Activated CD8-positive, alpha-beta T cell treated with anti-CD3 and anti-CD28 coated beads for 36 hours (primary cell): ENCODE data around the gene PROB1. TPM values are rescaled to one million over a fixed set of nuclear protein-coding genes. Genes with fewer than 3 reads are reported as not detected.

ENCODE experiments used
- ATAC-seq: fragments of 200-7000 bp; cut with Tn5 transposase; one replicate; pipeline ENCODE4 v1.10.0; 2021; ENCODE audit warnings: mild to moderate bottlenecking, moderate library complexity
- CTCF ChIA-PET: fragments of 350-600 bp; sonication (Branson Sonifier 250); formaldehyde crosslinking; loops from one replicate; lab custom pipeline; 2021; ENCODE audit warnings: antibody characterized with exemption; lab: Charles Lee
- POLR2A ChIA-PET: fragments of 350-600 bp; sonication (Branson Sonifier 250); formaldehyde crosslinking; loops from one replicate; lab custom pipeline; 2021; ENCODE audit warnings: antibody characterized with exemption; lab: Charles Lee
- DNase-seq: peaks from one replicate; pipeline ENCODE4 v3.0.0-alpha.2; 2020
- H3K27ac Mint-ChIP-seq: one replicate; pipeline ENCODE4 v1.8.0; 2021; ENCODE audit warnings: mild to moderate bottlenecking, mixed read lengths
- H3K27me3 Mint-ChIP-seq: one replicate; pipeline ENCODE4 v1.8.0; 2021; ENCODE audit warnings: mixed read lengths
- H3K36me3 Mint-ChIP-seq: one replicate; pipeline ENCODE4 v1.8.0; 2021; ENCODE audit warnings: low read depth, mixed read lengths
- H3K4me1 Mint-ChIP-seq: one replicate; pipeline ENCODE4 v1.8.0; 2021; ENCODE audit warnings: low read depth, mixed read lengths
- H3K4me3 Mint-ChIP-seq: one replicate; pipeline ENCODE4 v1.8.0; 2021; ENCODE audit warnings: mild to moderate bottlenecking, moderate library complexity, mixed read lengths
- H3K9me3 Mint-ChIP-seq: one replicate; pipeline ENCODE4 v1.8.0; 2021; ENCODE audit warnings: mixed read lengths
- CTCF ChIP-seq: fragments of 200-600 bp; IDR thresholded peaks from one replicate; pipeline ENCODE4 v1.8.0; 2022; ENCODE audit warnings: antibody characterized with exemption, mild to moderate bottlenecking
- intact Hi-C: fragments of 100-400 bp; cut with micrococcal nuclease; formaldehyde crosslinking; loops from one replicate; pipeline ENCODE4 v1.10.0; 2022
- total RNA-seq, 2 experiments: library from RNA; stranded (reverse); gene quantifications; one replicate each; pipeline ENCODE4 v1.2.3, GENCODE V29; 2021

The PROB1 gene
- total RNA-seq, 2 experiments from 2014 or later, result 3.9 to 4.1 TPM

GRCh38 chr5:139342423-139342723, 52.5 kb downstream of the PROB1 start:
- ATAC-seq, result no peak
- no peak for TF ChIP-seq CTCF
- Mint-ChIP-seq H3K27me3 (no peaks in the 10 kb centered on the region), H3K4me1 (peaks cover 42% of the 10 kb centered on the region), H3K27ac (peak overlapping the region; percentile 95), H3K36me3 (peaks cover 26% of the 10 kb centered on the region), H3K9me3 (no peaks in the 10 kb centered on the region), H3K4me3 (peak overlapping the region; percentile 89)
- intact Hi-C loops, result loop anchor here (5.0 kb wide), 1 partner anchor 50 kb away; no protein-coding TSS in a partner anchor
- no peak for DNase-seq
- ChIA-PET POLR2A (interaction anchor here (0.8 to 4.1 kb wide), 25 partner anchors 9 to 800 kb away, joined by 3 to 49 read pairs (median 5); partner anchors contain the start of genes ETF1, MATR3, MZB1 and PROB1), CTCF (interaction anchor here (0.6 to 2.2 kb wide), 18 partner anchors 9 to 73 kb away, joined by 3 to 15 read pairs (median 4); partner anchors contain the start of genes MATR3, MZB1 and PROB1)

GRCh38 chr5:139341689-139342422, 53.0 kb downstream of the PROB1 start, which contains the start of gene PAIP2:
TSS of gene PAIP2 (plus strand) at chr5:139341854. CDS start at chr5:139363785, 21,931 bp downstream.
- Mint-ChIP-seq H3K27me3 (no peaks in the 10 kb centered on the region), H3K4me1 (peaks cover 39% of the 10 kb centered on the region), H3K27ac (peak within 1 kb of the TSS; percentile 95), H3K9me3 (no peaks in the 10 kb centered on the region), H3K36me3 (peaks cover 24% of the 10 kb centered on the region), H3K4me3 (peak within 1 kb of the TSS; percentile 89)
- ATAC-seq, result peak; percentile 90
- peak; percentile 99 for DNase-seq
- intact Hi-C loops, result loop anchor here (2.0 to 5.0 kb wide), 2 partner anchors 45 to 50 kb away; no protein-coding TSS in a partner anchor
- ChIA-PET POLR2A (interaction anchor here (0.8 to 4.1 kb wide), 28 partner anchors 9 to 799 kb away, joined by 3 to 49 read pairs (median 5); partner anchors contain the start of genes ETF1, MATR3, MZB1 and PROB1), CTCF (interaction anchor here (0.6 to 2.2 kb wide), 18 partner anchors 9 to 73 kb away, joined by 3 to 15 read pairs (median 4); partner anchors contain the start of genes MATR3, MZB1 and PROB1)
- no peak for TF ChIP-seq CTCF

GRCh38 chr5:139341187-139341688, 53.7 kb downstream of the PROB1 start:
- no peaks in the 10 kb centered on the region for H3K27me3 Mint-ChIP-seq
- TF ChIP-seq CTCF, result peak; percentile 70
- intact Hi-C loops, result loop anchor here (2.0 to 5.0 kb wide), 2 partner anchors 44 to 51 kb away; no protein-coding TSS in a partner anchor
- peaks cover 39% of the 10 kb centered on the region for H3K4me1 Mint-ChIP-seq
- peak overlapping the region; percentile 95 for H3K27ac Mint-ChIP-seq
- no peak for DNase-seq
- ATAC-seq, result peak; percentile 35
- H3K4me3 Mint-ChIP-seq, result peak overlapping the region; percentile 89
- no peaks in the 10 kb centered on the region for H3K9me3 Mint-ChIP-seq
- POLR2A ChIA-PET, result interaction anchor here (1.0 to 4.1 kb wide), 18 partner anchors 9 to 220 kb away, joined by 3 to 49 read pairs (median 6); partner anchors contain the start of genes MATR3, MZB1, SPATA24 and UBE2D2
- peaks cover 21% of the 10 kb centered on the region for H3K36me3 Mint-ChIP-seq
- CTCF ChIA-PET, result interaction anchor here (0.9 to 2.2 kb wide), 12 partner anchors 8 to 74 kb away, joined by 3 to 15 read pairs (median 6); partner anchors contain the start of gene MZB1

Other genes starting within 250 kb of the PROB1 start
- 10 to 100 TPM; 27.6 to 32.3 TPM for gene SIL1, start 196.7 kb downstream of the PROB1 start, total RNA-seq
- 100 to 1,000 TPM; 181 to 209 TPM for gene MATR3, start 101.4 kb downstream of the PROB1 start, total RNA-seq
- gene PAIP2, start 53.2 kb downstream of the PROB1 start, total RNA-seq, result 100 to 1,000 TPM; 110 to 113 TPM
- gene SLC23A1, start 11.8 kb downstream of the PROB1 start, total RNA-seq, result under 1 TPM; 0.63 to 0.89 TPM
- 10 to 100 TPM; 14.4 to 14.5 TPM for gene MZB1, start 5.2 kb downstream of the PROB1 start, total RNA-seq
- 1 to 10 TPM; 4.3 to 4.4 TPM for gene SPATA24, start 9.0 kb upstream of the PROB1 start, total RNA-seq
- 10 to 100 TPM; 24.9 to 27.5 TPM for gene DNAJC18, start 44.4 kb upstream of the PROB1 start, total RNA-seq
- under 1 TPM in 1 of 2 experiments, not detected in 1; 0.25 TPM for gene ECSCR, start 67.6 kb upstream of the PROB1 start, total RNA-seq
- under 1 TPM in 1 of 2 experiments, not detected in 1; 0.16 TPM for gene SMIM33, start 75.9 kb upstream of the PROB1 start, total RNA-seq
- gene STING1, start 87.7 kb upstream of the PROB1 start, total RNA-seq, result 10 to 100 TPM; 43.7 to 46.3 TPM
- gene UBE2D2, start 166.2 kb upstream of the PROB1 start, total RNA-seq, result 100 to 1,000 TPM; 239 to 253 TPM